Peyer's patch (tissue), 4 donors: Measurements from ENCODE around the gene ADAMTS10.

Experiments
- CTCF ChIP-seq, 6 experiments: fragments of 450-650 bp in 4 of 6; fragments of 200-600 bp in 2 of 6; sonication (generic) in 1 of 6; IDR thresholded peaks; one replicate each; pipeline ENCODE4 v1.5.1; 2017 to 2019; ENCODE audit warnings: antibody characterized with exemption in 6 of 6, mild to moderate bottlenecking in 3 of 6, moderate library complexity in 1 of 6
- POLR2A ChIP-seq, 2 donors: fragments of 450-650 bp; IDR thresholded peaks; one replicate each; pipeline ENCODE4 v1.5.1; 2017; ENCODE audit warnings: antibody characterized with exemption in 2 of 2, mild to moderate bottlenecking in 2 of 2, moderate library complexity in 2 of 2

- no peak for TF ChIP-seq CTCF (IDR thresholded peaks at IDR 0.05)
- no peak for TF ChIP-seq POLR2A (IDR thresholded peaks at IDR 0.05)
Measured at GRCh38 chr19:8655340-8655709, 44.8 kb upstream of the ADAMTS10 start.
